ENCODE measurements around the gene MYO16.

MYO16 gene

GRCh38 chr13:109101550-109102144 is 472.2 kb downstream of the MYO16 start:
- no peak overlapping the region for H3K4me3 ChIP-seq (ENCODE audit: low read length)
- no peak for TF ChIP-seq CTCF (conservative IDR thresholded peaks at IDR 0.05; ENCODE audit: low read depth, low read length)
- DNase-seq (ENCODE audit: low read depth), result no peak

- no peak for TF ChIP-seq CTCF (conservative IDR thresholded peaks at IDR 0.05; ENCODE audit: low read depth, low read length)
- DNase-seq (ENCODE audit: low read depth), result no peak
- no peak overlapping the region for H3K4me3 ChIP-seq (ENCODE audit: low read length)
Measured at GRCh38 chr13:109105899-109106298, 476.5 kb downstream of the MYO16 start.

GRCh38 chr13:109110159-109110558 is 480.7 kb downstream of the MYO16 start:
- DNase-seq (ENCODE audit: low read depth), result no peak
- TF ChIP-seq CTCF (conservative IDR thresholded peaks at IDR 0.05; ENCODE audit: low read depth, low read length), result no peak
- no peak overlapping the region for H3K4me3 ChIP-seq (ENCODE audit: low read length)

GRCh38 chr13:109111141-109111540 is 481.7 kb downstream of the MYO16 start:
- no peak for TF ChIP-seq CTCF (conservative IDR thresholded peaks at IDR 0.05; ENCODE audit: low read depth, low read length)
- DNase-seq (ENCODE audit: low read depth), result no peak
- no peak overlapping the region for H3K4me3 ChIP-seq (ENCODE audit: low read length)

GRCh38 chr13:109113427-109113826 is 484.0 kb downstream of the MYO16 start:
- H3K4me3 ChIP-seq (ENCODE audit: low read length), result no peak overlapping the region
- TF ChIP-seq CTCF (conservative IDR thresholded peaks at IDR 0.05; ENCODE audit: low read depth, low read length), result no peak
- no peak for DNase-seq (ENCODE audit: low read depth)

GRCh38 chr13:109114162-109114561 is 484.8 kb downstream of the MYO16 start:
- TF ChIP-seq CTCF (conservative IDR thresholded peaks at IDR 0.05; ENCODE audit: low read depth, low read length), result no peak

GRCh38 chr13:109114991-109115390 is 485.6 kb downstream of the MYO16 start:
- TF ChIP-seq CTCF (conservative IDR thresholded peaks at IDR 0.05; ENCODE audit: low read depth, low read length), result no peak
- DNase-seq (ENCODE audit: low read depth), result no peak
- no peak overlapping the region for H3K4me3 ChIP-seq (ENCODE audit: low read length)

More at GRCh38 chr13:109114162-109114561, 484.8 kb downstream of the MYO16 start:
- H3K4me3 ChIP-seq (ENCODE audit: low read length), result no peak overlapping the region
- DNase-seq (ENCODE audit: low read depth), result no peak
